Skeletal muscle satellite cell (primary cell): ENCODE data around the gene C2.
"Not testable (repeated sequence)": the region's sequence is repeated elsewhere in the genome, so short reads cannot be mapped to it uniquely, and the experiment has no call there.

Experiments
- H3K27me3 ChIP-seq: 2 replicates; pipeline ENCODE4 v1.7.0; 2013; ENCODE audit warnings: low read length; ENCODE audit not compliant: control insufficient read depth, insufficient read depth
- H3K36me3 ChIP-seq: 2 replicates; pipeline ENCODE4 v1.7.0; 2013; ENCODE audit warnings: mild to moderate bottlenecking, control low read depth, low read length; ENCODE audit not compliant: insufficient read depth
- H3K4me1 ChIP-seq: 2 replicates; pipeline ENCODE4 v1.7.0; 2013; ENCODE audit warnings: low read length; ENCODE audit not compliant: control insufficient read depth, insufficient read depth
- H3K4me2 ChIP-seq: 2 replicates; pipeline ENCODE4 v1.7.0; 2013; ENCODE audit warnings: mild to moderate bottlenecking, low read length
- H3K4me3 ChIP-seq: 2 replicates; pipeline ENCODE4 v1.7.0; 2013; ENCODE audit warnings: low read length
- H3K9ac ChIP-seq: 2 replicates; pipeline ENCODE4 v1.7.0; 2013; ENCODE audit warnings: mild to moderate bottlenecking, low read depth, low read length, moderate library complexity
- H3K9me3 ChIP-seq: replicated peaks from 2 replicates; pipeline ENCODE4 v1.7.0; 2013; ENCODE audit warnings: mild to moderate bottlenecking, control low read depth, low read length

C2 gene

DNA sequence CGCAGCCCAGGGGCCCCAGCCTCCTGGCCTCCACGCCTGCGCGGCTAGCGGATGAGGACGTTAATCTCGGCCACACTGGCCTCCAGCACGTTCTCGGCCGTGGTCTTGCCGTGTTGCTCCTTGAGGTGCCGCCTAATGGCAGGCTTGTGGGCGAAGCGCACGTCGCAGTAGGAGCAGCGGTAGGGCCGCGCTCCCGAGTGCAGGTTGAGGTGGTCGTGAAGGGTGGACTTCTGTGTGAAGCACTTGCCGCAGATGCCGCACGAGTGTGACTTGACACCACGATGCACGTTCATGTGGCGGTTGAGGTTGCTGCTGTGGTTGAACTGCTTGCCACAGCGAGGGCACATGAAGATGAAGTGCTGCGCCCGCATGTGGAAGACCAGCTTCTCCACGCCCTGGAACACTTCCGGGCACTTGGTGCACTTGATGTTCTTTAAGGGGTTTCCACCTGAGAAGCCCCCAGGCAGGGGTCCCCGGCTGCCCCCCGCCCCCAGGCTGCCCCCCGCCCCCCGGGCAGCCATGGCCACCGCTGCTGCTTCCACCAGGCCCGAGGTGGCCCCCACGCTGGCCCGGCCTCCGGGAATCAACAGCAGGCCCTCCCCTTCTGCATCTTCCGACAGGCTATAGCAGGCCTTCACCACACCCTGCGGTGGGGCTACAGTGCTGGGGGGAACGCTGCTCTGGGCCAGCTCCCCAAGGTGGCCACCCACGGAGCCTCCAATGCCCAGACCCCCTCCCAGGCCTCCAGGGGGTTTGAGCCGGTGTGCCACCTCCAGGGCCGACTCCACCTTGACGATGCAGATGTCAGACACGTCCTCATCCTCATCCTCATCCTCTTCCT is 27.4 kb upstream of the C2 start:
- Histone ChIP-seq H3K36me3 (peaks cover 2% of the 10 kb centered on the region), H3K9me3 (no peaks in the 10 kb centered on the region), H3K9ac (no peak overlapping the region), H3K27me3 (no peaks in the 10 kb centered on the region), H3K4me3 (no peak overlapping the region), H3K4me2 (no peak overlapping the region), H3K4me1 (peaks cover 28% of the 10 kb centered on the region)

- H3K4me3 ChIP-seq, result peak overlapping the region; percentile 77
- H3K27me3 ChIP-seq, result peaks cover under 1% of the 10 kb centered on the region
- no peaks in the 10 kb centered on the region for H3K9me3 ChIP-seq
- H3K4me1 ChIP-seq, result peaks cover 27% of the 10 kb centered on the region
- H3K9ac ChIP-seq, result peak overlapping the region; percentile 74
- H3K4me2 ChIP-seq, result peak overlapping the region; percentile 90
- H3K36me3 ChIP-seq, result no peaks in the 10 kb centered on the region
These were observed 26.6 kb upstream of the C2 start for GRCh38 chr6:31900917-31901414.

- Histone ChIP-seq H3K9me3 (no peaks in the 10 kb centered on the region), H3K4me1 (peaks cover 22% of the 10 kb centered on the region), H3K4me2 (peak overlapping the region; percentile 90), H3K27me3 (peaks cover 5% of the 10 kb centered on the region), H3K9ac (peak overlapping the region; percentile 74), H3K36me3 (no peaks in the 10 kb centered on the region), H3K4me3 (peak overlapping the region; percentile 77)
These were observed 26.0 kb upstream of the C2 start for GRCh38 chr6:31901415-31901952.

GRCh38 chr6:31901953-31902643 is 25.4 kb upstream of the C2 start, which contains the start of gene ZBTB12:
TSS of gene ZBTB12 (minus strand) at chr6:31902086. CDS start at chr6:31901305, 781 bp downstream.
- H3K4me3 ChIP-seq, result peak within 1 kb of the TSS; percentile 77
- H3K36me3 ChIP-seq, result no peaks in the 10 kb centered on the region
- peaks cover 19% of the 10 kb centered on the region for H3K4me1 ChIP-seq
- H3K9ac ChIP-seq, result peak within 1 kb of the TSS; percentile 74
- H3K4me2 ChIP-seq, result peak within 1 kb of the TSS; percentile 90
- H3K9me3 ChIP-seq, result no peaks in the 10 kb centered on the region
- H3K27me3 ChIP-seq, result peaks cover 5% of the 10 kb centered on the region

GRCh38 chr6:31903957-31904356 is 23.6 kb upstream of the C2 start:
- peaks cover 5% of the 10 kb centered on the region for H3K27me3 ChIP-seq
- no peaks in the 10 kb centered on the region for H3K36me3 ChIP-seq

DNA sequence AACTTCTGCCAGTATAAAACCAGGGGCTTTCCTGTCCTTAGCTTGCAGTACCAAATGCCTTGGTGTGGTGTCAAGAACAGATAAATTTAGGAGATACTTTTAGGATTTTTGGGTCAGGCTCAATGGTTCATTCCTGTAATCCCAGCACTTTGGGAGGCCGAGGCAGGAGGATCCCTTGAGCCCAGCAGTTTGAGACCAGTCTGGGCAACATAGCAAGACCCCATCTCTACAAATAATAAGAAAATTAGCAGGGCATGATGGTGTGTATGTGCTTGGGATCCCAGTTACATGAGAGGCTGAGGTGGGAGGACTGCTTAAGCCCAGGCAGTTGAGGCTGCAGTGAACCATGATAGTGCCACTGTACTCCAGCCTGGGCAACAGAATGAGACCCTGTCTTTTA is 22.5 kb upstream of the C2 start:
- Histone ChIP-seq H3K4me1 (peaks cover 35% of the 10 kb centered on the region), H3K27me3 (peaks cover 5% of the 10 kb centered on the region), H3K4me2 (no peak overlapping the region)

More at GRCh38 chr6:31903957-31904356, 23.6 kb upstream of the C2 start:
- H3K9me3 ChIP-seq, result no peaks in the 10 kb centered on the region
- peaks cover 25% of the 10 kb centered on the region for H3K4me1 ChIP-seq
- H3K9ac ChIP-seq, result no peak overlapping the region
- H3K4me2 ChIP-seq, result no peak overlapping the region
- no peak overlapping the region for H3K4me3 ChIP-seq

DNA sequence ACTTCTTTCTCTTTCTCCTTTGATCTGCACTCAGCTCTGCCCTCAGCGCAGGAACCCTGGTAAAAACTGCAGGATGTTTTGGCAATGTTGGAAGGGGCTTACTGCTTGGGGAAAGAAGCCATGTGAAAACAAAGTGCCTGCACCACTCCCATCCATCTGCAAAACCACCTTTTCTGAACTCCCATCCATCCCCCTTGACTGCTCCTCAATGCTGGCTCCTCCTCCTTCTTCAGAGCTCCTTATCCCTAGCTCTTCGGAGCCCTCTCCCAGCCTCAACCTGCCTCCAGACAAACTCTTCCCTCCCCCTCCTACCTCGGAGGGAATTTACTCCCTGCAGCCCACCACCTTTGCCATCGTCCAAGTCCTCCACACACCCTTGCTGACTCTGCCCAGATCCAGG is 21.4 kb upstream of the C2 start:
- no peak overlapping the region for H3K4me2 ChIP-seq
- no peaks in the 10 kb centered on the region for H3K36me3 ChIP-seq
- H3K27me3 ChIP-seq, result peaks cover 5% of the 10 kb centered on the region
- H3K4me1 ChIP-seq, result peaks cover 38% of the 10 kb centered on the region
- H3K9ac ChIP-seq, result no peak overlapping the region
- H3K4me3 ChIP-seq, result no peak overlapping the region
- H3K9me3 ChIP-seq, result no peaks in the 10 kb centered on the region

More for the DNA sequence above, 22.5 kb upstream of the C2 start:
- H3K9ac ChIP-seq, result no peak overlapping the region
- no peaks in the 10 kb centered on the region for H3K9me3 ChIP-seq
- no peaks in the 10 kb centered on the region for H3K36me3 ChIP-seq
- H3K4me3 ChIP-seq, result no peak overlapping the region

GRCh38 chr6:31906727-31907126 is 20.8 kb upstream of the C2 start:
- H3K36me3 ChIP-seq, H3K9me3 ChIP-seq, H3K9ac ChIP-seq, H3K27me3 ChIP-seq, H3K4me2 ChIP-seq, H3K4me3 ChIP-seq: not testable (repeated sequence)
- peaks cover 38% of the 10 kb centered on the region for H3K4me1 ChIP-seq

DNA sequence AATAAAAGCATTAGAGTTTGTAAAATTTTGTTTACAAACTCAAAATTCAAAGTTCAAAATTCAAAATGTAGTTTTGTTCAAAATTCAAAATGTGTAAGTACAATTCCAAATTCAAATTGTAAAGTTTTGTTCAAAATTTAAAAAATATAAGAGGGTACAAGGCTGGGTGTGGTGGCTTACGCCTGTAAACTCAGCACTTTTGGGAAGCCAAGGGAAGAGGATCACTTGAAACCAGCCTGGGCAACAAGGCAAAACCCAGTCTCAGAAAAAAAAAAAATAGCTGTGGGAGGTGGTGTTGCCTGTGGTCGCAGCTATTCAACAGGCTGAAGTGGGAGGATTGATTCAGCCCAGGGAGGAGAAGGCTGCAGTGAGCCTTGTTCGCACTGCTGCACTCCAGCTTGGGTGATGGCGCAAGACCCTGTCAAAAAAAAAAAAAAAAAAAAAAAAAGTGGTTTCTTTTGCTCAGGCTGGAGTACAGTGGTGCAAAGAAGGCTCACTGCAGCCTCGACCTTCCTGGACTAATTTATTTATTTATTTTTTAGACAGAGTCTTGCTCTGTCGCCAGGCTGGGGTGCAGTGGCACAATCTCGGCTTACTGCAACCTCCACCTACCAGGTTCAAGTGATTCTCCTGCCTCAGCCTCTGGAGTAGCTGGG is 20.2 kb upstream of the C2 start:
- H3K9me3 ChIP-seq, result no peaks in the 10 kb centered on the region
- H3K4me1 ChIP-seq, result peaks cover 42% of the 10 kb centered on the region
- no peaks in the 10 kb centered on the region for H3K36me3 ChIP-seq
- H3K27me3 ChIP-seq, result peaks cover 5% of the 10 kb centered on the region
- H3K9ac ChIP-seq, result no peak overlapping the region
- H3K4me2 ChIP-seq, result no peak overlapping the region
- no peak overlapping the region for H3K4me3 ChIP-seq

- peaks cover 35% of the 10 kb centered on the region for H3K4me1 ChIP-seq
- not testable (repeated sequence) for H3K4me2 ChIP-seq, H3K9me3 ChIP-seq, H3K36me3 ChIP-seq, H3K27me3 ChIP-seq, H3K4me3 ChIP-seq, H3K9ac ChIP-seq
These were observed 19.3 kb upstream of the C2 start for GRCh38 chr6:31908255-31908654.

DNA sequence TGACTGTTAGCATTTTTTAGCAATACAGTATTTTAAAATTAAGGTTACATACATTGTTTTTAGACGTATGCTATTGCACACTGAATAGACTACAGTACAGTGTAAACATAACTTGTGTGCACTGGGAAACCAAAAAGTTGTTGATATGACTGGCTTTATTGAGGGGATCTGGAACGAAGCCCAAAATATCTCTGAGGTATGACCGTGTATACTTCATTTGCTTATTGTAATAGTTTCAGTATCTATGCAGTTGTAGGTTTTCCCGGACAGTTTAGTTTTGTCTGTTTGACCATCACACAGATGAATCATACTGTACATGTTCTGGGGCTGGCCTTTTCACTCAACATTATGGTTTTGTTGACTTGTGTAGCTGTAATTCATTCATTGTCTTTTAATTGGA is 18.7 kb upstream of the C2 start:
- Histone ChIP-seq H3K9ac (no peak overlapping the region), H3K9me3 (no peaks in the 10 kb centered on the region), H3K36me3 (no peaks in the 10 kb centered on the region), H3K27me3 (peaks cover 5% of the 10 kb centered on the region), H3K4me1 (peaks cover 35% of the 10 kb centered on the region), H3K4me2 (no peak overlapping the region), H3K4me3 (no peak overlapping the region)
